Measurements from ENCODE around the gene REC114.

- TF ChIP-seq CTCF (IDR thresholded peaks at IDR 0.05) (no peak), EZH2 (IDR thresholded peaks at IDR 0.05; ENCODE audit: borderline replicate concordance, insufficient read depth, low read depth, low read length, poor library complexity, severe bottlenecking) (no peak)
These were observed 45.7 kb downstream of the REC114 start for GRCh38 chr15:73488698-73489097.
